HCT116 (cell line): ENCODE results near the gene CELF2. TPM values are rescaled to one million over a fixed set of nuclear protein-coding genes. Genes with fewer than 3 reads are reported as not detected.

Experiments used
- ATAC-seq: fragments of 200-7000 bp; cut with Tn5 transposase; 2 replicates; pipeline ENCODE4 v1.9.1; 2020; ENCODE audit warnings: mild to moderate bottlenecking, moderate library complexity
- BruUV-seq: library from RNA; stranded (reverse); fragments of 400-500 nt; replicated peaks from 2 replicates; lab custom pipeline; 2021; lab: Mats Ljungman, UMichigan
- CTCF ChIA-PET: fragments of 300-600 bp; sonication (Branson Sonifier 250); formaldehyde crosslinking; loops from one replicate; lab custom pipeline; 2021; ENCODE audit warnings: antibody characterized with exemption; lab: Charles Lee
- POLR2A ChIA-PET: fragments of 300-600, 350-600 bp; sonication (Branson Sonifier 250); formaldehyde crosslinking; loops from one replicate; lab custom pipeline; 2021; ENCODE audit warnings: antibody characterized with exemption; lab: Charles Lee
- RAD21 ChIA-PET, 2 experiments: fragments of 300-600 bp; sonication (Branson Sonifier 250); formaldehyde crosslinking; loops; one replicate each; lab custom pipeline; 2023; ENCODE audit warnings: low total read pairs in 2 of 2; ENCODE audit not compliant: uncharacterized antibody in 2 of 2, unreplicated experiment in 2 of 2, low non-redundant PET in 1 of 2; lab: Charles Lee
- DNase-seq: peaks from one replicate; pipeline ENCODE4 v3.0.0-alpha.2; 2010; ENCODE audit warnings: low read depth, low spot score
- H2AFZ ChIP-seq: fragments of 200-600 bp; shearing (Covaris generic), sonication (generic); 2 replicates; pipeline ENCODE4 v1.6.1; 2017; ENCODE audit warnings: low read depth, mixed run types, mixed read lengths, antibody characterized with exemption, low read length; ENCODE audit not compliant: poor library complexity, severe bottlenecking
- H3K27ac ChIP-seq: 2 replicates; pipeline ENCODE4 v1.5.1; 2012; ENCODE audit warnings: low read depth, low read length
- H3K27me3 ChIP-seq: fragments of 200-600 bp; sonication (generic); 2 replicates; pipeline ENCODE4 v1.6.1; 2016; ENCODE audit warnings: mixed run types, low read length, mixed read lengths; ENCODE audit not compliant: insufficient read depth
- H3K36me3 ChIP-seq, 2 experiments: fragments of 200-500 bp in 1 of 2; fragments of 200-600 bp in 1 of 2; sonication (Bioruptor generic) in 1 of 2; sonication (generic) in 1 of 2; 2 replicates each; pipeline versions ENCODE4 v1.5.1 to v1.6.1; 2014 to 2016; ENCODE audit warnings: low read length in 2 of 2, inconsistent platforms in 1 of 2, mixed read lengths in 1 of 2, mixed run types in 1 of 2; ENCODE audit not compliant: insufficient read depth in 2 of 2, control insufficient read depth in 1 of 2
- H3K4me1 ChIP-seq, 2 experiments: fragments of 200-600 bp in 1 of 2; sonication (generic) in 1 of 2; 2 replicates each; pipeline versions ENCODE4 v1.5.1 to v1.6.1; 2012 to 2017; ENCODE audit warnings: low read length in 2 of 2, inconsistent platforms in 1 of 2, mild to moderate bottlenecking in 1 of 2, mixed read lengths in 1 of 2, mixed run types in 1 of 2, moderate library complexity in 1 of 2; ENCODE audit not compliant: insufficient read depth in 2 of 2, control insufficient read depth in 1 of 2
- H3K4me2 ChIP-seq: fragments of 200-600 bp; sonication (generic); 2 replicates; pipeline ENCODE4 v1.6.1; 2017; ENCODE audit warnings: mixed run types, low read length, mixed read lengths
- H3K4me3 ChIP-seq, 2 experiments: fragments of 200-600 bp in 1 of 2; sonication (generic) in 1 of 2; replicated peaks in 1 of 2; 2 replicates each; pipeline ENCODE4 v1.5.1; 2011 to 2016; ENCODE audit warnings: low read length in 2 of 2, control low read depth in 1 of 2, low read depth in 1 of 2, mild to moderate bottlenecking in 1 of 2, mixed read lengths in 1 of 2, mixed run types in 1 of 2
- H3K79me2 ChIP-seq: fragments of 200-600 bp; sonication (generic); 2 replicates; pipeline ENCODE4 v1.6.1; 2017; ENCODE audit warnings: mild to moderate bottlenecking, mixed run types, low read length, moderate library complexity, mixed read lengths; ENCODE audit not compliant: insufficient read depth
- H3K9ac ChIP-seq: fragments of 200-600 bp; sonication (generic); 2 replicates; pipeline ENCODE4 v1.6.1; 2016; ENCODE audit warnings: low read length, mixed read lengths
- H3K9me2 ChIP-seq: fragments of 200-600 bp; sonication (generic), shearing (Covaris generic); 2 replicates; pipeline ENCODE4 v1.6.1; 2017; ENCODE audit warnings: mixed run types, mild to moderate bottlenecking, moderate library complexity; ENCODE audit not compliant: insufficient read depth
- H3K9me3 ChIP-seq, 2 experiments: fragments of 200-500 bp in 1 of 2; fragments of 200-600 bp in 1 of 2; sonication (Bioruptor generic) in 1 of 2; sonication (generic) in 1 of 2; 2 replicates each; pipeline ENCODE4 v1.6.1; 2014 to 2017; ENCODE audit warnings: low read length in 2 of 2, mixed read lengths in 2 of 2, inconsistent platforms in 1 of 2, low read depth in 1 of 2, mild to moderate bottlenecking in 1 of 2, mixed run types in 1 of 2, moderate library complexity in 1 of 2; ENCODE audit not compliant: control insufficient read depth in 1 of 2, insufficient read depth in 1 of 2
- H4K20me1 ChIP-seq: fragments of 200-600 bp; sonication (generic), shearing (Covaris generic); 2 replicates; pipeline ENCODE4 v1.6.1; 2017; ENCODE audit warnings: mixed run types, mild to moderate bottlenecking, moderate library complexity; ENCODE audit not compliant: insufficient read depth
- CBX3 ChIP-seq: IDR thresholded peaks from 2 replicates; pipeline ENCODE4 v1.6.1; 2012; ENCODE audit warnings: low read depth
- CEBPB ChIP-seq: IDR thresholded peaks from 2 replicates; pipeline ENCODE4 v1.6.1; 2012; ENCODE audit warnings: low read depth
- EGR1 ChIP-seq: IDR thresholded peaks from 2 replicates; pipeline ENCODE4 v1.6.1; 2012; ENCODE audit warnings: low read depth
- ELF1 ChIP-seq: IDR thresholded peaks from 2 replicates; pipeline ENCODE4 v1.6.1; 2012; ENCODE audit warnings: low read depth, borderline replicate concordance
- EZH2 ChIP-seq: fragments of 200-600 bp; sonication (generic); IDR thresholded peaks from 2 replicates; pipeline ENCODE4 v1.6.1; 2017; ENCODE audit warnings: antibody characterized with exemption, mixed run types
- JUND ChIP-seq: IDR thresholded peaks from 2 replicates; pipeline ENCODE4 v1.6.1; 2012
- POLR2A ChIP-seq: IDR thresholded peaks from 2 replicates; pipeline ENCODE4 v1.7.0; 2011; ENCODE audit warnings: borderline replicate concordance; ENCODE audit not compliant: insufficient read depth, insufficient read length; ENCODE audit errors: extremely low read depth
- RAD21 ChIP-seq: IDR thresholded peaks from 2 replicates; pipeline ENCODE4 v1.6.1; 2012; ENCODE audit warnings: low read depth, mild to moderate bottlenecking
- SIN3A ChIP-seq: IDR thresholded peaks from 2 replicates; pipeline ENCODE4 v1.6.1; 2012; ENCODE audit warnings: low read depth
- SP1 ChIP-seq: IDR thresholded peaks from 2 replicates; pipeline ENCODE4 v1.6.1; 2012; ENCODE audit warnings: low read depth
- TCF7L2 ChIP-seq: IDR thresholded peaks from 2 replicates; pipeline ENCODE4 v1.7.0; 2011; ENCODE audit warnings: borderline replicate concordance, inconsistent platforms; ENCODE audit not compliant: insufficient read depth, insufficient read length; ENCODE audit errors: extremely low read depth
- YY1 ChIP-seq: IDR thresholded peaks from 2 replicates; pipeline ENCODE4 v1.6.1; 2011; ENCODE audit warnings: low read length, low read depth, moderate library complexity, mild to moderate bottlenecking; ENCODE audit not compliant: insufficient replicate concordance; ENCODE audit errors: extremely low read depth
- ZFX ChIP-seq: fragments of 450-650 bp; IDR thresholded peaks from 2 replicates; pipeline ENCODE4 v1.6.1; 2017
- ZNF274 ChIP-seq: fragments of 200-500 bp; sonication (Bioruptor generic); IDR thresholded peaks from 2 replicates; pipeline ENCODE4 v1.6.1; 2014; ENCODE audit warnings: mild to moderate bottlenecking, low read depth, low read length, inconsistent platforms
- intact Hi-C: fragments of 100-400 bp; cut with micrococcal nuclease; formaldehyde crosslinking; loops from 2 replicates; pipeline ENCODE4 v1.10.0; 2022
- total RNA-seq: library from RNA; stranded (reverse); gene quantifications from one replicate; pipeline ENCODE4 v1.2.1, GENCODE V29; 2021; ENCODE audit not compliant: unreplicated experiment

Gene CELF2
- total RNA-seq, 1 experiment from 2014 or later: 0.66 TPM

DNA sequence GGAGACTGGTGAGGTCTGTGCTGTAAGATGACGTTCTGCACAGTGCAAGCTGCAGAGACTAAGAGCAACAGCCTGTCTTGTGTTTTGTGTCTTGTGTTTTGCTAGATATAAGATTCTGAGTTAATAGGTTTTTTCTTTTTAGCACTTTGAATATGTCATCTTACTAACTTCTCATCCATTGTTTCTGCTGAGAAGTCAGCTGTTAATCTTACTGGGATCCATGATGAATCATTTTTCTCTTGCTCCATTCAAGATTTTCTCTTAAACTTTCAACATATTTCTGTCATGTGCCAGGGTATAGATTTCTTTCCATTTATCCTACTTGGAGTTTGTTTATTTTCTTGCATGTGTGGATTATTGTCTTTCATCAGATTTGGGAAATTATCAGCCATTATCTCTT is 290.3 kb downstream of the CELF2 start (continued):
- TF ChIP-seq TCF7L2: no peak
- TF ChIP-seq, all 23 proteins: peak for 0

DNA sequence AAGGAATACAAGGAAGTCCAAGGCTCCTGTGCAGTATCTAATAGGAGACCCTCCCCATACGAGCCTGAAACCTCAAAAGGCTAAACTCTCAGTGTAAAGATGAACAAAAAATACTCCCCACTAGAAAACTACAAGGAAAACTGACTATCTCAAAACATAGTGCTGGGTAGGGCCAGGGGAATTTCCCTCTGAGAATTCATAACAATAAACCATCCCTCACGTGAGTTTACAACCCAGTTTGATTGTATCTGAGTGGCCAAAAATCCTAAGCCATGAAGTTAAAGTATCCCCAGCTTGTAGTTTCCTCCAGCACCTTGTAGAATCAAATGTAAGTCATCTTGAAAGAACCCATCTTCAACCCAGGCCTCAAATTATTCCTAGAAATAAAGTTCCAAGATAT is 293.4 kb downstream of the CELF2 start:
- 0 out of 4 replicates have a peak, but pooled peaks cover 0 to 6% of the 10 kb centered on the region in 2 experiments for H3K9me3 ChIP-seq
- TF ChIP-seq JUND: no peak
- no peak for TF ChIP-seq ZNF274
- TF ChIP-seq POLR2A: no peak
- no peak for TF ChIP-seq CEBPB
- no peak for TF ChIP-seq SP1
- no peak for TF ChIP-seq YY1
- no peak for TF ChIP-seq SIN3A
- no peak for TF ChIP-seq ZFX
- no peak for TF ChIP-seq EZH2
- no peak for TF ChIP-seq CBX3
- TF ChIP-seq EGR1: no peak
- no peak for TF ChIP-seq ELF1
- TF ChIP-seq RAD21: no peak
- no TSS peak for BruUV-seq
- no peaks in the 10 kb centered on the region for H3K36me3 ChIP-seq
- CTCF ChIA-PET: no interaction called here
- POLR2A ChIA-PET: no interaction called here
- no peak overlapping the region for H2AFZ ChIP-seq
- H3K4me2 ChIP-seq: no peak overlapping the region
- no peaks in the 10 kb centered on the region for H3K9me2 ChIP-seq
- RAD21 ChIA-PET: no interaction called here
- intact Hi-C loops: no loop called here
- H3K4me3 ChIP-seq: no peak overlapping the region
- ATAC-seq (no peak), DNase-seq (no peak)
- H3K4me1 ChIP-seq: no peaks in the 10 kb centered on the region
- H4K20me1 ChIP-seq: no peaks in the 10 kb centered on the region
- no peak overlapping the region for H3K9ac ChIP-seq
- no peaks in the 10 kb centered on the region for H3K79me2 ChIP-seq
- 0 out of 2 replicates have a peak, but pooled peaks cover 3% of the 10 kb centered on the region for H3K27me3 ChIP-seq
- no peak overlapping the region for H3K27ac ChIP-seq
